Natural killer cell (primary cell): ENCODE results near the gene SRSF3. TPM values are rescaled to one million over a fixed set of nuclear protein-coding genes. Genes with fewer than 3 reads are reported as not detected.
"Not testable (repeated sequence)": the region's sequence is repeated elsewhere in the genome, so short reads cannot be mapped to it uniquely, and the experiment has no call there.

ENCODE experiments used
- ATAC-seq, 3 donors: fragments of 150-1000 bp in 2 of 3; fragments of 200-7000 bp in 1 of 3; cut with Tn5 transposase; 1 replicate in 1 of 3; 2 replicates in 2 of 3; pipeline ENCODE4 v1.10.0; 2021; ENCODE audit warnings: mild to moderate bottlenecking in 2 of 3, moderate library complexity in 2 of 3
- DNase-seq, 2 donors: peaks; one replicate each; pipeline versions ENCODE4 v3.0.0 to v3.0.0-alpha.2; 2013 to 2021; ENCODE audit warnings: mixed read lengths in 1 of 2
- H3K27ac ChIP-seq: one replicate; pipeline ENCODE4 v1.5.1; 2013; ENCODE audit warnings: mild to moderate bottlenecking, low read length
- H3K27me3 ChIP-seq: one replicate; pipeline ENCODE4 v1.6.1; 2013; ENCODE audit warnings: low read length; ENCODE audit not compliant: control insufficient read depth, insufficient read depth
- H3K36me3 ChIP-seq: one replicate; pipeline ENCODE4 v1.6.1; 2013; ENCODE audit warnings: low read length; ENCODE audit not compliant: control insufficient read depth, insufficient read depth
- H3K4me1 ChIP-seq: one replicate; pipeline ENCODE4 v1.6.1; 2013; ENCODE audit warnings: low read length; ENCODE audit not compliant: control insufficient read depth, insufficient read depth
- H3K4me3 ChIP-seq: one replicate; pipeline ENCODE4 v1.5.1; 2013; ENCODE audit warnings: low read length
- H3K9me3 ChIP-seq: one replicate; pipeline ENCODE4 v1.6.1; 2013; ENCODE audit warnings: low read length; ENCODE audit not compliant: control insufficient read depth, insufficient read depth
- H3K27ac Mint-ChIP-seq, 2 donors: one replicate each; pipeline ENCODE4 v1.8.0; 2022; ENCODE audit warnings: mild to moderate bottlenecking in 2 of 2, mixed read lengths in 2 of 2, moderate library complexity in 1 of 2
- H3K27me3 Mint-ChIP-seq, 2 donors: one replicate each; pipeline ENCODE4 v1.8.0; 2022; ENCODE audit warnings: low read depth in 2 of 2, mixed read lengths in 2 of 2
- H3K36me3 Mint-ChIP-seq: one replicate; pipeline ENCODE4 v1.8.0; 2022; ENCODE audit warnings: mixed read lengths
- H3K4me1 Mint-ChIP-seq, 2 donors: one replicate each; pipeline ENCODE4 v1.8.0; 2022; ENCODE audit warnings: mixed read lengths in 2 of 2
- H3K4me3 Mint-ChIP-seq: one replicate; pipeline ENCODE4 v1.8.0; 2022; ENCODE audit warnings: mild to moderate bottlenecking, moderate library complexity, mixed read lengths
- H3K9me3 Mint-ChIP-seq, 2 donors: one replicate each; pipeline ENCODE4 v1.8.0; 2022; ENCODE audit warnings: mixed read lengths in 2 of 2
- CTCF ChIP-seq: fragments of 200-600 bp; IDR thresholded peaks from one replicate; pipeline ENCODE4 v1.8.0; 2022; ENCODE audit warnings: antibody characterized with exemption
- WGBS: methylation state at CpG from one replicate; pipeline ENCODE4 v1.1.7; 2013; ENCODE audit warnings: missing lambda C conversion rate; ENCODE audit not compliant: insufficient coverage; 5-methylcytosine and 5-hydroxymethylcytosine counted together
- intact Hi-C: fragments of 100-400 bp; cut with micrococcal nuclease; formaldehyde crosslinking; loops from one replicate; pipeline ENCODE4 v1.14.2; 2022
- total RNA-seq, 4 donors: library from RNA; stranded (reverse); fragments of 120-200 nt in 1 of 4; gene quantifications; one replicate each; pipeline versions ENCODE4 v1.2.3 to v1.2.4, GENCODE V29; 2013 to 2022

SRSF3 gene
- total RNA-seq, 3 donors from 2014 or later (not counting 1 experiment from before 2014, with no cell fraction given): 445 to 526 (median 447) TPM

- intact Hi-C loops: loop anchor here (10.0 kb wide), 1 partner anchor 576 kb away; the partner anchor contains the start of gene PIM1
- Histone ChIP-seq H3K36me3 (peaks cover 72% of the 10 kb centered on the region), H3K27ac (peak overlapping the region; percentile 31), H3K9me3 (no peaks in the 10 kb centered on the region), H3K4me3 (no peak overlapping the region), H3K27me3 (no peaks in the 10 kb centered on the region), H3K4me1 (peaks cover 42% of the 10 kb centered on the region)
- Mint-ChIP-seq H3K9me3 (no peaks in the 10 kb centered on the region), H3K4me3 (peak overlapping the region; percentile 72), H3K4me1 (peaks cover 67 to 79% of the 10 kb centered on the region in 2 donors), H3K27ac (peak overlapping the region; percentile 97 to 99), H3K27me3 (peaks cover 0 to 2% of the 10 kb centered on the region in 2 donors), H3K36me3 (peaks cover 57% of the 10 kb centered on the region)
- 66% methylated on average over 10 of the region's 11 CpGs for WGBS
- DNase-seq (peak in 1 of 2 donors; percentile 35), ATAC-seq (no peak)
- no peak for TF ChIP-seq CTCF
Observed at GRCh38 chr6:36598739-36599318, 4.7 kb downstream of the SRSF3 start.

GRCh38 chr6:36599791-36600209 lies 5.6 kb downstream of the SRSF3 start:
- WGBS: 71% methylated on average over 14 of the region's 14 CpGs
- peak overlapping the region; percentile 40 for H3K27ac ChIP-seq

GRCh38 chr6:36600564-36601146 lies 6.5 kb downstream of the SRSF3 start:
- intact Hi-C loops: no loop called here
- H3K27ac Mint-ChIP-seq: peak overlapping the region; percentile 97 to 99
- Histone ChIP-seq H3K4me3 (no peak overlapping the region), H3K4me1 (peaks cover 45% of the 10 kb centered on the region), H3K36me3 (peaks cover 90% of the 10 kb centered on the region), H3K27me3 (no peaks in the 10 kb centered on the region), H3K27ac (peak overlapping the region; percentile 52), H3K9me3 (no peaks in the 10 kb centered on the region)
- H3K27me3 Mint-ChIP-seq: no peaks in the 10 kb centered on the region
- 80% methylated on average over 6 of the region's 6 CpGs for whole genome bisulfite sequencing
- peaks cover 75 to 79% of the 10 kb centered on the region in 2 donors for H3K4me1 Mint-ChIP-seq
- H3K9me3 Mint-ChIP-seq: no peaks in the 10 kb centered on the region
- ATAC-seq (no peak), DNase-seq (peak in 1 of 2 donors; percentile 35)
- TF ChIP-seq CTCF: no peak
- peaks cover 57% of the 10 kb centered on the region for H3K36me3 Mint-ChIP-seq
- peak overlapping the region; percentile 72 for H3K4me3 Mint-ChIP-seq

More at GRCh38 chr6:36599791-36600209, 5.6 kb downstream of the SRSF3 start:
- intact Hi-C loops: loop anchor here (10.0 kb wide), 1 partner anchor 575 kb away; the partner anchor contains the start of gene PIM1
- peaks cover 82% of the 10 kb centered on the region for H3K36me3 ChIP-seq
- Mint-ChIP-seq H3K36me3 (peaks cover 56% of the 10 kb centered on the region), H3K27ac (peak overlapping the region; percentile 97 to 99), H3K27me3 (no peaks in the 10 kb centered on the region), H3K4me3 (peak overlapping the region; percentile 72), H3K4me1 (peaks cover 71 to 79% of the 10 kb centered on the region in 2 donors), H3K9me3 (no peaks in the 10 kb centered on the region)
- no peak overlapping the region for H3K4me3 ChIP-seq
- no peaks in the 10 kb centered on the region for H3K27me3 ChIP-seq
- peaks cover 40% of the 10 kb centered on the region for H3K4me1 ChIP-seq
- ATAC-seq (peak in 2 of 3 donors; percentile 18 to 36), DNase-seq (peak in 1 of 2 donors; percentile 72)
- TF ChIP-seq CTCF: no peak
- H3K9me3 ChIP-seq: no peaks in the 10 kb centered on the region

- H3K27me3 ChIP-seq, intact Hi-C loops, H3K4me3 ChIP-seq, H3K9me3 Mint-ChIP-seq, H3K27me3 Mint-ChIP-seq, H3K9me3 ChIP-seq: not testable (repeated sequence)
- peak overlapping the region; percentile 67 for H3K4me3 Mint-ChIP-seq
- peaks cover 70 to 73% of the 10 kb centered on the region in 2 donors for H3K4me1 Mint-ChIP-seq
- H3K36me3 ChIP-seq: peaks cover 95% of the 10 kb centered on the region
- peak overlapping the region; percentile 63 to 81 for H3K27ac Mint-ChIP-seq
- no CpG with 5 or more reads among the region's 3 CpGs for WGBS
- DNase-seq (peak in 1 of 2 donors; percentile 46), ATAC-seq (peak in 2 of 3 donors; percentile 13 to 40)
- H3K36me3 Mint-ChIP-seq: peaks cover 58% of the 10 kb centered on the region
- peaks cover 46% of the 10 kb centered on the region for H3K4me1 ChIP-seq
- peak overlapping the region; percentile 52 for H3K27ac ChIP-seq
Observed at GRCh38 chr6:36601818-36602217, 7.7 kb downstream of the SRSF3 start.
